Fibroblast of villous mesenchyme (primary cell): Measurements from ENCODE around the gene ERBB4. TPM values are rescaled to one million over a fixed set of nuclear protein-coding genes. Genes with fewer than 3 reads are reported as not detected.

Source experiments
- DNase-seq: peaks from one replicate; pipeline ENCODE4 v3.0.0-alpha.2; 2010; ENCODE audit warnings: low read depth
- H3K4me3 ChIP-seq: 2 replicates; pipeline ENCODE4 v1.5.1; 2011; ENCODE audit warnings: low read depth, mild to moderate bottlenecking, low read length
- total RNA-seq: library from RNA; depleted of rRNA; stranded (reverse); fragments of >200 nt; gene quantifications from 2 replicates; pipeline ENCODE4 v1.2.3, GENCODE V29; 2012
- TF ChIP-seq, protein P1 (sequence below): IDR thresholded peaks from 2 replicates; pipeline ENCODE4 v1.5.1; 2012; ENCODE audit warnings: low read depth, mild to moderate bottlenecking, low read length; ENCODE audit not compliant: insufficient read depth

ERBB4 gene
- total RNA-seq, 1 donor = under 0.01 TPM

DNA sequence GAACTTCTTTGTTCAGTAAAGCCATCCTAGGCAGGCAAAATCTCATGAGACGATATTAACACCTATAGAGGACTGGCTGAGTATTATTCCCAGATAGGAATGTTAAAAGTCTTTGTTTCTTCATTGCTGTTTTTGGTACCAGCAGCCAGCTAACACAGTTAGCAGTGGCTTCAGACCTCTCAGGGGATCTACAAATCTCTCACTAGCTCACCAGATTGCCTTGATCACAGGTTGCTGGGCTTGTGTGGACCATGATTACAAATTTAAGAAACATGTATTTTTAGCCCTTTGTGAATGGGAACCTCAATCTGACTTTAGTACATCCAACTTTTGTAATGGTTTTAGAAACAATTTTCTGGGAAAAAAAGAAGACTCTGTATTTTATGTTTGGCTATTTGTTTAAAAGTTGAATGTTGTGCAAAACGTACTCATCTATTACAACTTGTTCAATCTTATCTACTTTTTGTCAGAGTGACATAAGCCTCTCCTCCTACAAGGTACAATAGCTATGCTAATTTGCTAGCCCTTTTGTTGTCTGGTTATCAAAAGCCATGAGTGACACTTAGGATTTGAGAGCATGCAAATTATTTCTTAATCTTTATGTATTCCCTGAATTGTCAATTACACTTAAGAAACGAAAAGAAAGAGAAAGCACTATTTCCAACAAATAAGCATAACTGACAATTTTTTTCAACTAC, 693.1 kb downstream of the ERBB4 start:
- DNase-seq = no peak
- TF ChIP-seq, protein P1, sequence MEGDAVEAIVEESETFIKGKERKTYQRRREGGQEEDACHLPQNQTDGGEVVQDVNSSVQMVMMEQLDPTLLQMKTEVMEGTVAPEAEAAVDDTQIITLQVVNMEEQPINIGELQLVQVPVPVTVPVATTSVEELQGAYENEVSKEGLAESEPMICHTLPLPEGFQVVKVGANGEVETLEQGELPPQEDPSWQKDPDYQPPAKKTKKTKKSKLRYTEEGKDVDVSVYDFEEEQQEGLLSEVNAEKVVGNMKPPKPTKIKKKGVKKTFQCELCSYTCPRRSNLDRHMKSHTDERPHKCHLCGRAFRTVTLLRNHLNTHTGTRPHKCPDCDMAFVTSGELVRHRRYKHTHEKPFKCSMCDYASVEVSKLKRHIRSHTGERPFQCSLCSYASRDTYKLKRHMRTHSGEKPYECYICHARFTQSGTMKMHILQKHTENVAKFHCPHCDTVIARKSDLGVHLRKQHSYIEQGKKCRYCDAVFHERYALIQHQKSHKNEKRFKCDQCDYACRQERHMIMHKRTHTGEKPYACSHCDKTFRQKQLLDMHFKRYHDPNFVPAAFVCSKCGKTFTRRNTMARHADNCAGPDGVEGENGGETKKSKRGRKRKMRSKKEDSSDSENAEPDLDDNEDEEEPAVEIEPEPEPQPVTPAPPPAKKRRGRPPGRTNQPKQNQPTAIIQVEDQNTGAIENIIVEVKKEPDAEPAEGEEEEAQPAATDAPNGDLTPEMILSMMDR = no peak
- H3K4me3 ChIP-seq = no peak overlapping the region

DNA sequence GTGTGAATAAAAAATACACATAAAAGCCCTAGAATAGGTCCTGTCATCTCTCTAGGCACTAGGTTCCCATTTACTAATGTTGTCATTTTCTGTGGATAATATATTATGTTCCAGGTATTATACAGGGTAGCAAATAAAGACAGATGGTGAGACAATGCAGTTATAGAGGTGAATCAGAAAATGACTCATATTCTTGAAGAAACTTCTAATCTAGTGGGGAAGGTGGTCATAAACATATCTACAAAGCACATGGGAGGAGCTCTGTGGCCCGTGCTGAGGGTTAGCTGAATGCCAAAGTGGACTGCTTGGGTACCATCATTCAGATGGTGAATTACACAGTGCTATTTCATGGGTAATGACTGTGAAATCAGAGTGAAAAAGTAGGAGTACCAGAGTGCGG, 700.9 kb downstream of the ERBB4 start:
- H3K4me3 ChIP-seq = no peak overlapping the region
- DNase-seq = no peak
- TF ChIP-seq, protein P1 = no peak

DNA sequence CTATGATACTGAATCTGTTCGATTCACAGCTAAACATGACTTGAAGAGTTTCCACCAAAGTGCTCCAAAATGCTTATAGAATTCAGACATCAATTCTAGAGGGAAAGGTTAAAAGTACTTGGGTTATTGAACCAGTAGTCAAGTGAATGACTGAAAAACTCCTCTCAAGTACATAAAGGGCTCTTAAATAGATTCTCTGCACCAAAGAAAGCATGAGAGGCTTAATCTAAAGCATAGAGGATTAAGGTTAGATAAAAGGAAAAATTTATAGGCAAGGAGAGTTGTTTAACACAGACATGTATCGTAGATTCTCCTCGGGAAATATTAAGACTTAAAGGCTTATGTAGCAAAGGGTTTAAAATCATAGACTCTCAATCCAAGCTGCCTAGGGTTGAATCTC, 701.4 kb downstream of the ERBB4 start:
- H3K4me3 ChIP-seq = no peak overlapping the region
- TF ChIP-seq, protein P1 = no peak
- no peak for DNase-seq

DNA sequence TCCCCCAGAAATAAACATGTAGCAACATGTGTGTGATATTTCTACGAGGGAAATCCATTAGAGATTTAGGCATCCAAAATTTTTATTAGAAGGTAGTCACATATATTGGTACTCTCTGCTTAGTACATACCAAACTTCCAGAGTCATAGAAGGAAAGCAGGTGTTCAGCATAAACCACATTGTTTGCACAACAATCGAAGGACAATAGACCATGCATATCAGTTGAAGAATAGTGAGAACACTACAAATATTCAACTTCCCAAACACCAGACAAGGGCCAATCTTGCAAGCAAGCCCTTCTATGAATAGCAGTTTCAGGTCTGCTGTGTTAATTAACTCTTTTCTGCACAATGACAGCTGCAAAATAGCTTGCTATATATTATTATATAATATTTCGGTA, 702.2 kb downstream of the ERBB4 start:
- TF ChIP-seq, protein P1 = no peak
- no peak for DNase-seq
- no peak overlapping the region for H3K4me3 ChIP-seq

DNA sequence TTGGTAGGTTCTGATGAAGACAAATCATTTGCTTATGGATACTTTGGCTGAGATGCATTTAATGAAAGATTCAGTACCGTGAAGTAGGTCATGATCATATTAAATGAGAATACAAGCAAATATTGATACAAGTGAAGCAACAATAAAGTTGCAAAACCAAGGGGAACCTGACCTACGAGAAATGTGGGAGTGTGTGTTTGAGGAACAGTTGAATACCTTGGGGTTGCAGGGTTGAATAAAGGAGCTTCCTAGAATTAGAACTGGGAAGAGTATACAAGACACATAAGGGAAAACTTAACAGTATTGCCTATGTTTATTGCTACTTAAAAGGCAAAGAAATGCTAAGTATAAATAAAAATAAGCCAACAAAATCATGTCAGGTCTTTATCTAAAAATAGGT, 702.9 kb downstream of the ERBB4 start:
- TF ChIP-seq, protein P1 = no peak
- H3K4me3 ChIP-seq = no peak overlapping the region
- no peak for DNase-seq

DNA sequence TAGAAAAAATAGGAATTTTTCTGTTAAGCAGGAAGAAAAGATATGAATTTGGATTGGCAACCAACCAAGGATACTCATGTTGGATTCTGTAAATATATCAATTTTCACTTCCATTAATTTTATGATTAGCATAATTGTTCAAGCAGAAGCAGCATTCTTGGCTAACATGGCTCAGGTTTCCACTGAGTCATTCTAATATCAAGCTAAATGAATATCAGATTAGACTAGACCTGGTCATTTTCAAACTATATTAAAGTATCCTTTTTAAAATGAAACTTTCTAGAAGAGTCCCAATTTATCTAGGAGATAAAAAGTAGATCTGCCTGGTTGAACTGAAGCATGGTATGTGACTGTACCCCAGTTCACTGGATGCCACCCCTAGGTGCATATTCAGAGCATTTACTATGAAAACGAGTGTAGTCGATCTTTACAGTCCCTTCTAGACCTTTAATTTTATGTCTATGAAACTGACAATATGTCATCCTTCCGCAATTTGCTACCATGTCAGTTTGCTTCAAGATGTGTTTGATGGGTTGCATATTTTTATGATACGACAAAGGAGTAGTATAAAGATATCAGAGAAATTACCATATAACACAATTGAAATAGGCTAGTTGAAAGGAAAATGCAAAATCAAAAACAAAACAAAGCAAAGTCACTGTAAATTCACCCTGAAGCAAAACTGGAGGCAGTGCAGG, 704.9 kb downstream of the ERBB4 start:
- no peak overlapping the region for H3K4me3 ChIP-seq
- no peak for DNase-seq
- TF ChIP-seq, protein P1 = no peak

DNA sequence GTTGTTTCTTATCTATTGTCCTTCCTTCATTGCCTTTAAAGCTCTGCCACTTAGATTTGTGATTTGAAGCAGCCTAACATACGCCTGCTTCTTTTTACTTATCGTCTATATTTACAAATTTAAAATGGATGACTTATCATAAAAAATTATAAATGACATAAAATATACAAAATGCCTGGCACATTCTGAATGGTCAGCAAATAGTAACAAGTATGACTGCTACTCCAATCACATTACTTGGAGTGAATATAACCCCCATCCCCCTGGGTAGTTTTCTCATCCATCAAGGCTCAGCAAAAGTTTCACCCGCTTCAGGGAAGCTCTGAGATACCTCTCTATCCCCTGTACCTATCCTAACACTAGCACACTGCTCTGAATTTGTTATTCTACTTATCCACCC, 708.9 kb downstream of the ERBB4 start:
- no peak for DNase-seq
- TF ChIP-seq, protein P1 = no peak
- no peak overlapping the region for H3K4me3 ChIP-seq
